Activated CD4-positive, alpha-beta T cell treated with anti-CD3 and anti-CD28 coated beads, Interleukin-2, amount 10 ng/mL, durations not matched to agents 24 days and 14 days (primary cell): ENCODE data around the gene ABL1. TPM values are rescaled to one million over a fixed set of nuclear protein-coding genes. Genes with fewer than 3 reads are reported as not detected.

Experiments
- DNase-seq: peaks from one replicate; pipeline ENCODE4 v3.0.0; 2022
- H3K27ac Mint-ChIP-seq: one replicate; pipeline ENCODE4 v1.8.0; 2022; ENCODE audit warnings: mild to moderate bottlenecking, mixed read lengths
- H3K27me3 Mint-ChIP-seq: one replicate; pipeline ENCODE4 v1.8.0; 2022; ENCODE audit warnings: mixed read lengths
- H3K36me3 Mint-ChIP-seq: one replicate; pipeline ENCODE4 v1.8.0; 2022; ENCODE audit warnings: low read depth, mild to moderate bottlenecking, mixed read lengths
- H3K4me1 Mint-ChIP-seq: one replicate; pipeline ENCODE4 v1.8.0; 2021; ENCODE audit warnings: mixed read lengths
- H3K4me3 Mint-ChIP-seq: one replicate; pipeline ENCODE4 v1.8.0; 2022; ENCODE audit warnings: mild to moderate bottlenecking, moderate library complexity, mixed read lengths
- H3K9me3 Mint-ChIP-seq: one replicate; pipeline ENCODE4 v1.8.0; 2021; ENCODE audit warnings: mixed read lengths
- intact Hi-C: fragments of 100-400 bp; cut with micrococcal nuclease; formaldehyde crosslinking; loops from one replicate; pipeline ENCODE4 v1.15.1; 2023
- total RNA-seq: library from RNA; stranded (reverse); gene quantifications from 2 replicates; pipeline ENCODE4 v1.2.3, GENCODE V29; 2022

Gene ABL1
- total RNA-seq, 1 donor from 2014 or later = 35.7 TPM

DNA sequence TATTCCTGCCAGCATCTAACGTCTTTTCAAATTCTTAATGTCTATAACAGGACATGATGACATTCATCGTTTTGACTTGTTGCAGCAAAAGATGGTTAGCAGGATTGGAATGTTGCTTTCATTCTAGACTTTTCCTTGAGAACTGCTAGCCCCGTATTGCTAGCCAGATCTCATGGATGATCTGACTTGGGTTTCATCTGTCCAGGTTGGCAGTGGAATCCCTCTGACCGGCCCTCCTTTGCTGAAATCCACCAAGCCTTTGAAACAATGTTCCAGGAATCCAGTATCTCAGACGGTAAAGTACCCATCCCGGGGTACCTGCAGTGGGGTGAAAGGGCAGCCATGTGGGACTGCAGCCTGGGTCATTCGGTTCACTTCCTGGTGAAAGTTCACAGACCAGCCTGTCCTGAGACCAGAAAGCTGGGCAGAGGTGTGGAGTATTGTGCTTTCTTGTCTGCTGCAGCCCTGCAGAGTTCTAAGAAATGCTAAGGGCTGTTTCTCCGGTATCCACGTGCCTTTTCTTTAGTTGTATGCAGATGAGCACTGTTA is 44.9 kb downstream of the ABL1 start:
- H3K4me1 Mint-ChIP-seq = no peaks in the 10 kb centered on the region
- no peaks in the 10 kb centered on the region for H3K9me3 Mint-ChIP-seq
- H3K27me3 Mint-ChIP-seq = no peaks in the 10 kb centered on the region
- DNase-seq = no peak
- H3K27ac Mint-ChIP-seq = no peak overlapping the region
- peaks cover 8% of the 10 kb centered on the region for H3K36me3 Mint-ChIP-seq
- intact Hi-C loops = no loop called here
- H3K4me3 Mint-ChIP-seq = no peak overlapping the region

DNA sequence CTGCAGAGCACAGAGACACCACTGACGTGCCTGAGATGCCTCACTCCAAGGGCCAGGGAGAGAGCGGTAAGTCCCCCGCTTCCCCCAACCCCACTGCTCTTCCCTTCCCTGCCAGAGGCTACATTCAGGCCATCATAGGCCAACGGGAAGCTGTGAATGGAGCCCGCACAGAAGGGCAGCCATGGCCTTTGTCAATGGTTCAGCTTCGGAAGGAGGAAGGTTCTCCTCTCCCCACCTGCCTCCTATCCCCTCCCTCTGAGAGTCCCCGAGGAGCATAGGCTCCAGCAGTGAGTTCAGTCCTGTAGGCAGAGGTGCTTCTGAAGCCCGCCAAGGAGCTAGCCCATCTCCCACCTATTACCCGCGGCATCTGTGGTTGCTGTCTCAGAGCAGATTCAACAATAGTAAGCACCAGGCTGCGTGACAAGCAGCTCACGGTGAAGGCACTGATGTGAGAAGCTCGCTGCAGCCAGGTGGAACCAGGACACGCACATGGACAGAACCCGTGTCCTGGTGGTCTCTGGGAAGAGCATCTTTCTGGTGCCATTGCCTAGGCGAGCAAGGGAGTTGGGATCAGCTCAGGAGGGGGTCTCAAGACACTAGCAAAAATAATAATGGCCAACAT is 45.7 kb downstream of the ABL1 start:
- Mint-ChIP-seq H3K4me1 (no peaks in the 10 kb centered on the region), H3K36me3 (peaks cover 8% of the 10 kb centered on the region), H3K4me3 (no peak overlapping the region), H3K9me3 (no peaks in the 10 kb centered on the region), H3K27me3 (no peaks in the 10 kb centered on the region), H3K27ac (no peak overlapping the region)
- no peak for DNase-seq
- intact Hi-C loops = no loop called here

DNA sequence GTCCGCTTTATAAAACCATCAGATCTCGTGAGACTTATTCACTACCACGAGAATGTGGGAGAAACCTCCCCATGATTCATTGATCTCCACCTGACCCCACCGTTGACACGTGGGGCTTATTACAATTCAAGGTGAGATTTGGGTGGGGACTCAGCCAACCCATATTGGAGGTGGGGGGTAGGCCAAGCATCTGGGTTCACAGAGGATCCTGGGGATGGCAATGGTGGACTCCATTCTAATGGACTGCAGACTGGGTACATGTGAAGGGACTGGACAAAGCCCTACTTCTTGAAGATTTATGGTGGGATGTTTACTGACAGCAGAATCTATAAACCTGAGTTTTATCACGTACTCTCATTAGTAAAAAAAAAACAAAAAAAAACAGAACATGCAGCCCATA is 46.5 kb downstream of the ABL1 start:
- no peaks in the 10 kb centered on the region for H3K27me3 Mint-ChIP-seq
- peaks cover 10% of the 10 kb centered on the region for H3K36me3 Mint-ChIP-seq
- H3K27ac Mint-ChIP-seq = no peak overlapping the region
- H3K9me3 Mint-ChIP-seq = no peaks in the 10 kb centered on the region
- H3K4me3 Mint-ChIP-seq = no peak overlapping the region
- intact Hi-C loops = no loop called here
- DNase-seq = no peak
- no peaks in the 10 kb centered on the region for H3K4me1 Mint-ChIP-seq

DNA sequence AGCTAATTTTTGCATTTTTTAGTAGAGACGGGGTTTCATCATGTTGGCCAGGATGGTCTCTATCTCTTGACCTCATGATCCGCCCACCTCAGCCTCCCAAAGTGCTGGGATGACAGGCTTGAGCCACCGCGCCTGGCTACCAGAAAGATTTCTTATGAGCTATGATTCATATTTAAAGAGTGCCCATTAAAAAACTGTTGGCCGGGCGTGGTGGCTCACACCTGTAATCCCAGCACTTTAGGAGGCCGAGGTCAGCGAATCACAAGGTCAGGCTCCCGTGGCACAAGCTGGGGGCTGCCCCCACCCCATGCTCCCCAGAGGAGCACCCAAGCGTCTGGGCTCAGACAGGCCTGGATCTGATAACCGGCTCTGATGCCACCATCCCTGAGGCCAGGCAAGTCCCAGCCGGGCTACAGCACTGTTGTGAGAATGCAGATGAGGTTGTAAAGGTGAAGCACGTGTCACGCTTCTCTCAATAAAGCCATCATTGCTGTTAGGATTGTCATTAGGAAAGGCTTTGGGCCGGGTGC is 47.7 kb downstream of the ABL1 start:
- H3K27me3 Mint-ChIP-seq = no peaks in the 10 kb centered on the region
- no peak for DNase-seq
- H3K27ac Mint-ChIP-seq = no peak overlapping the region
- H3K9me3 Mint-ChIP-seq = no peaks in the 10 kb centered on the region
- peaks cover 10% of the 10 kb centered on the region for H3K36me3 Mint-ChIP-seq
- intact Hi-C loops = no loop called here
- no peak overlapping the region for H3K4me3 Mint-ChIP-seq
- H3K4me1 Mint-ChIP-seq = no peaks in the 10 kb centered on the region

DNA sequence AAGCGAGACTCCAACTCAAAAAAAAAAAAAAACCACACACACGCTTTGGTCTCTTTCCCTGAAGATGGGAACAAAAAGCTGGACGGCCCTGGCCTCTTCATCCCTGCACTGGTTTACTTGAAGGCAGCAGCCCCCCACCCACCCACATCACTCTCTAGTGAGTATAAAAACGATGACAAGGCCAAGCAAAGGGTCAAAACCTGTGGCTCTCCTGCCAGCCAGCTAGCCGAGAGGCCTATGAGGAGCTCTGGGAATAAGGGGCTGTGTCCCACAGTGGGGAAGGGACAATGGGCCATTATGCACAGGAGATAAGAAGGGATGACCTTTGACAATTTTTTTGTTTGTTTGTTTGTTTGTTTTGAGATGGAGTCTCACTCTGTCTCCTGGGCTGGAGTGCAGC is 48.4 kb downstream of the ABL1 start:
- DNase-seq = no peak
- no peaks in the 10 kb centered on the region for H3K4me1 Mint-ChIP-seq
- intact Hi-C loops = no loop called here
- no peak overlapping the region for H3K27ac Mint-ChIP-seq
- no peaks in the 10 kb centered on the region for H3K27me3 Mint-ChIP-seq
- peaks cover 10% of the 10 kb centered on the region for H3K36me3 Mint-ChIP-seq
- no peaks in the 10 kb centered on the region for H3K9me3 Mint-ChIP-seq
- H3K4me3 Mint-ChIP-seq = no peak overlapping the region

DNA sequence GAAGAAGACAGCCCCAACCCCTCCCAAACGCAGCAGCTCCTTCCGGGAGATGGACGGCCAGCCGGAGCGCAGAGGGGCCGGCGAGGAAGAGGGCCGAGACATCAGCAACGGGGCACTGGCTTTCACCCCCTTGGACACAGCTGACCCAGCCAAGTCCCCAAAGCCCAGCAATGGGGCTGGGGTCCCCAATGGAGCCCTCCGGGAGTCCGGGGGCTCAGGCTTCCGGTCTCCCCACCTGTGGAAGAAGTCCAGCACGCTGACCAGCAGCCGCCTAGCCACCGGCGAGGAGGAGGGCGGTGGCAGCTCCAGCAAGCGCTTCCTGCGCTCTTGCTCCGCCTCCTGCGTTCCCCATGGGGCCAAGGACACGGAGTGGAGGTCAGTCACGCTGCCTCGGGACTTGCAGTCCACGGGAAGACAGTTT is 49.1 kb downstream of the ABL1 start:
- Mint-ChIP-seq H3K36me3 (peaks cover 10% of the 10 kb centered on the region), H3K4me3 (no peak overlapping the region), H3K4me1 (no peaks in the 10 kb centered on the region), H3K27me3 (no peaks in the 10 kb centered on the region), H3K27ac (no peak overlapping the region), H3K9me3 (no peaks in the 10 kb centered on the region)
- intact Hi-C loops = no loop called here
- DNase-seq = no peak

DNA sequence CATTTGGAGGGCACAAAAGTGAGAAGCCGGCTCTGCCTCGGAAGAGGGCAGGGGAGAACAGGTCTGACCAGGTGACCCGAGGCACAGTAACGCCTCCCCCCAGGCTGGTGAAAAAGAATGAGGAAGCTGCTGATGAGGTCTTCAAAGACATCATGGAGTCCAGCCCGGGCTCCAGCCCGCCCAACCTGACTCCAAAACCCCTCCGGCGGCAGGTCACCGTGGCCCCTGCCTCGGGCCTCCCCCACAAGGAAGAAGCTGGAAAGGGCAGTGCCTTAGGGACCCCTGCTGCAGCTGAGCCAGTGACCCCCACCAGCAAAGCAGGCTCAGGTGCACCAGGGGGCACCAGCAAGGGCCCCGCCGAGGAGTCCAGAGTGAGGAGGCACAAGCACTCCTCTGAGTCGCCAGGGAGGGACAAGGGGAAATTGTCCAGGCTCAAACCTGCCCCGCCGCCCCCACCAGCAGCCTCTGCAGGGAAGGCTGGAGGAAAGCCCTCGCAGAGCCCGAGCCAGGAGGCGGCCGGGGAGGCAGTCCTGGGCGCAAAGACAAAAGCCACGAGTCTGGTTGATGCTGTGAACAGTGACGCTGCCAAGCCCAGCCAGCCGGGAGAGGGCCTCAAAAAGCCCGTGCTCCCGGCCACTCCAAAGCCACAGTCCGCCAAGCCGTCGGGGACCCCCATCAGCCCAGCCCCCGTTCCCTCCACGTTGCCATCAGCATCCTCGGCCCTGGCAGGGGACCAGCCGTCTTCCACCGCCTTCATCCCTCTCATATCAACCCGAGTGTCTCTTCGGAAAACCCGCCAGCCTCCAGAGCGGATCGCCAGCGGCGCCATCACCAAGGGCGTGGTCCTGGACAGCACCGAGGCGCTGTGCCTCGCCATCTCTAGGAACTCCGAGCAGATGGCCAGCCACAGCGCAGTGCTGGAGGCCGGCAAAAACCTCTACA is 49.8 kb downstream of the ABL1 start:
- no peaks in the 10 kb centered on the region for H3K4me1 Mint-ChIP-seq
- no peaks in the 10 kb centered on the region for H3K9me3 Mint-ChIP-seq
- no peak overlapping the region for H3K27ac Mint-ChIP-seq
- H3K4me3 Mint-ChIP-seq = no peak overlapping the region
- H3K27me3 Mint-ChIP-seq = no peaks in the 10 kb centered on the region
- intact Hi-C loops = no loop called here
- DNase-seq = no peak
- H3K36me3 Mint-ChIP-seq = peaks cover 8% of the 10 kb centered on the region

DNA sequence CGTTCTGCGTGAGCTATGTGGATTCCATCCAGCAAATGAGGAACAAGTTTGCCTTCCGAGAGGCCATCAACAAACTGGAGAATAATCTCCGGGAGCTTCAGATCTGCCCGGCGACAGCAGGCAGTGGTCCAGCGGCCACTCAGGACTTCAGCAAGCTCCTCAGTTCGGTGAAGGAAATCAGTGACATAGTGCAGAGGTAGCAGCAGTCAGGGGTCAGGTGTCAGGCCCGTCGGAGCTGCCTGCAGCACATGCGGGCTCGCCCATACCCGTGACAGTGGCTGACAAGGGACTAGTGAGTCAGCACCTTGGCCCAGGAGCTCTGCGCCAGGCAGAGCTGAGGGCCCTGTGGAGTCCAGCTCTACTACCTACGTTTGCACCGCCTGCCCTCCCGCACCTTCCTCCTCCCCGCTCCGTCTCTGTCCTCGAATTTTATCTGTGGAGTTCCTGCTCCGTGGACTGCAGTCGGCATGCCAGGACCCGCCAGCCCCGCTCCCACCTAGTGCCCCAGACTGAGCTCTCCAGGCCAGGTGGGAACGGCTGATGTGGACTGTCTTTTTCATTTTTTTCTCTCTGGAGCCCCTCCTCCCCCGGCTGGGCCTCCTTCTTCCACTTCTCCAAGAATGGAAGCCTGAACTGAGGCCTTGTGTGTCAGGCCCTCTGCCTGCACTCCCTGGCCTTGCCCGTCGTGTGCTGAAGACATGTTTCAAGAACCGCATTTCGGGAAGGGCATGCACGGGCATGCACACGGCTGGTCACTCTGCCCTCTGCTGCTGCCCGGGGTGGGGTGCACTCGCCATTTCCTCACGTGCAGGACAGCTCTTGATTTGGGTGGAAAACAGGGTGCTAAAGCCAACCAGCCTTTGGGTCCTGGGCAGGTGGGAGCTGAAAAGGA is 50.7 kb downstream of the ABL1 start:
- no peaks in the 10 kb centered on the region for H3K27me3 Mint-ChIP-seq
- no peaks in the 10 kb centered on the region for H3K4me1 Mint-ChIP-seq
- H3K27ac Mint-ChIP-seq = no peak overlapping the region
- peaks cover 8% of the 10 kb centered on the region for H3K36me3 Mint-ChIP-seq
- H3K4me3 Mint-ChIP-seq = no peak overlapping the region
- H3K9me3 Mint-ChIP-seq = no peaks in the 10 kb centered on the region
- DNase-seq = no peak
- intact Hi-C loops = no loop called here

DNA sequence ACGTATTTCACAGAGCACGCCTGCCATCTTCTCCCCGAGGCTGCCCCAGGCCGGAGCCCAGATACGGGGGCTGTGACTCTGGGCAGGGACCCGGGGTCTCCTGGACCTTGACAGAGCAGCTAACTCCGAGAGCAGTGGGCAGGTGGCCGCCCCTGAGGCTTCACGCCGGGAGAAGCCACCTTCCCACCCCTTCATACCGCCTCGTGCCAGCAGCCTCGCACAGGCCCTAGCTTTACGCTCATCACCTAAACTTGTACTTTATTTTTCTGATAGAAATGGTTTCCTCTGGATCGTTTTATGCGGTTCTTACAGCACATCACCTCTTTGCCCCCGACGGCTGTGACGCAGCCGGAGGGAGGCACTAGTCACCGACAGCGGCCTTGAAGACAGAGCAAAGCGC is 51.9 kb downstream of the ABL1 start:
- intact Hi-C loops = no loop called here
- H3K9me3 Mint-ChIP-seq = no peaks in the 10 kb centered on the region
- no peak for DNase-seq
- H3K27me3 Mint-ChIP-seq = no peaks in the 10 kb centered on the region
- peaks cover 5% of the 10 kb centered on the region for H3K36me3 Mint-ChIP-seq
- no peaks in the 10 kb centered on the region for H3K4me1 Mint-ChIP-seq
- H3K4me3 Mint-ChIP-seq = no peak overlapping the region
- H3K27ac Mint-ChIP-seq = no peak overlapping the region

DNA sequence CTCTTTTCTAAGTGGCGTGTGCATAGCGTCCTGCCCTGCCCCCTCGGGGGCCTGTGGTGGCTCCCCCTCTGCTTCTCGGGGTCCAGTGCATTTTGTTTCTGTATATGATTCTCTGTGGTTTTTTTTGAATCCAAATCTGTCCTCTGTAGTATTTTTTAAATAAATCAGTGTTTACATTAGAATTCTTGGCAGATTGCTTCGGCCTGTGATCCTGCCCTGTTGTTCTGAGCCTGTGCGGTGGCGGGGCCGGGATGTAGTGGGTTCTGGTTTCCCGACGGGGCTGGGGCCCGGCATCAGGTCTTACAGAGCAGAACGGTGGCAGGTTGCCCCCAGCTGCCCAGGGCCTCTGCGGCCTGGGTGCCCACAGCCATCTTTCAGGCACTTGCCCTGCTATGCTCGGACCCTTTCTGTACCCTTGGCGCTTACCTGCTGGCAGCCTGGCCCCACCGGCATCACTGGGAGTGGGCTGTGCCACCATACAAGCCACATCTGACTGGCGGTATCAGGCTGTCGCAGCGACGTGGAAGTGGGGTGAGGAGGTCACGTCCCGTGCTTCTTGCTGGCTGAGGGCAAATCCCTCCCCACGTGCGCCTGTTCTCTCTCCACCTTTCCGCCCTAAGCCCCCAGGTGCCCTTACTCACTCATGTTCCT is 52.6 kb downstream of the ABL1 start:
- DNase-seq = no peak
- H3K4me1 Mint-ChIP-seq = no peaks in the 10 kb centered on the region
- no peaks in the 10 kb centered on the region for H3K27me3 Mint-ChIP-seq
- intact Hi-C loops = no loop called here
- no peak overlapping the region for H3K27ac Mint-ChIP-seq
- no peak overlapping the region for H3K4me3 Mint-ChIP-seq
- H3K36me3 Mint-ChIP-seq = peaks cover 5% of the 10 kb centered on the region
- no peaks in the 10 kb centered on the region for H3K9me3 Mint-ChIP-seq

DNA sequence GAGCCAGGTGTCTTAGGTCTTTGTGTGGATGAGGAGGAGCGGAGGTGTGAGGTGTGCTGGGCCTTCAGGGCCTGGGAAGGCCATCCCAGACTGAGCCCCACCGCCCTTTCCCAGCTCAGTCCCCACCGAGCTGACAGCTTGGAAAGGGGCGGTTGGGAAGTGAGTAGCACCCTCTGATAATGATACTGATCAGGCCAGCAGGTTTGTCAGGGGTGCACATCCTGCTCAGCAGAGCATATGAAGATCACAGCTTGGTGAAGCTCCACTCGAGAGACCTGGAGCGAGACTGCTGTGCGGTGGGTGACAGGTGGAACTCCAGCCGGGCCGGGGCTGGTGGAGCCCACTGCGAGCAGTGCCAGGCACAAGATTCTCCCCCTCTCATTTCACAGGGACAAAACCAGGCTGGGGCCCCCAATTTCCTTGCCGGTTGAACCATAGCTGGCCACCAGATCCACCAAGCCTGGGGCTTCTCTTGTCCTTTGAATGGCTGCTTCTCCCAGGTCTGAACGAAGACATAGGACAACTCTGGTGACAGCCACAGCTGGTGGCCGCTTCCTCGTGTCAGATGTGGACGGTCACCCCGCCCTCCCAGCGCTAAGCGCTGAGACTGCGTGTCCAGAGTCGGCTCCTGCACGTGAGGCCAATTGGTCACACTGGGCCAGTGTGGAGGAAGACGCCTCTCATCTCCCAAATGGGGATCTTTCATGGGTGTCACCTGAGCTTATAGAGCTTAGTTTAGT is 53.3 kb downstream of the ABL1 start:
- H3K4me3 Mint-ChIP-seq = no peak overlapping the region
- no peaks in the 10 kb centered on the region for H3K9me3 Mint-ChIP-seq
- DNase-seq = no peak
- no peak overlapping the region for H3K27ac Mint-ChIP-seq
- intact Hi-C loops = no loop called here
- H3K36me3 Mint-ChIP-seq = peaks cover 5% of the 10 kb centered on the region
- no peaks in the 10 kb centered on the region for H3K27me3 Mint-ChIP-seq
- H3K4me1 Mint-ChIP-seq = no peaks in the 10 kb centered on the region

DNA sequence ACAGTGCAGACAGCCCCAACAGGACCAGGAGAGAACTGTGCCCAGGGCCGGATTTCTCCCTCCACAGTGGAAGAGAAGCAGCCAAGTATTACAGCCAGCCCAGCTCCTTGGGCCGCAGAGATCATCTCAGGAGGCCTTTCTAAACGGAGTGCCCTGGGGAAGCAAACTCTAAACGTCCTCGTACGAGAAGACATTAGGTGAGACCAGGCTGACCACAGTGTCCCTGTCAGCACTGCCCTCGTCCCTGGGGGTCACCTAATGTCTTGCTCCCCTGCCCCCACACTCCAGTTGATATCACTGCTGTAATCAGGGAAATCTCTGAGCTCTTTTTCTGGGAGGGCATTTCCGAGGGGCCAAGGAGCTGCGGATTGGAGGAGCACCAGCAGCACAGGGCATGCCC is 55.1 kb downstream of the ABL1 start:
- peaks cover 1% of the 10 kb centered on the region for H3K36me3 Mint-ChIP-seq
- H3K4me1 Mint-ChIP-seq = no peaks in the 10 kb centered on the region

More for the DNA sequence above, 55.1 kb downstream of the ABL1 start:
- intact Hi-C loops = no loop called here
- no peak for DNase-seq
- Mint-ChIP-seq H3K27me3 (no peaks in the 10 kb centered on the region), H3K27ac (no peak overlapping the region), H3K9me3 (no peaks in the 10 kb centered on the region), H3K4me3 (no peak overlapping the region)
